HG03469 (cell line): ENCODE measurements around the gene PSMB9.
A peak's percentile ranks its signal among the peaks of the same experiment; 100 is the strongest.

Experiments
- ATAC-seq: cut with Tn5 transposase; IDR thresholded peaks from one replicate; pipeline ENCODE4 v1.9.1; 2021; ENCODE audit warnings: mild to moderate bottlenecking, moderate library complexity, moderate number of reproducible peaks; ENCODE audit not compliant: unreplicated experiment

PSMB9 gene

GRCh38 chr6:32894085-32895005 lies 40.4 kb downstream of the PSMB9 start:
- peak; percentile 92 for ATAC-seq

GRCh38 chr6:32895006-32895345 lies 41.0 kb downstream of the PSMB9 start:
- ATAC-seq: no peak

- no peak for ATAC-seq
These were observed 50.0 kb downstream of the PSMB9 start for GRCh38 chr6:32903952-32904351.

- ATAC-seq: no peak
These were observed 51.1 kb downstream of the PSMB9 start for GRCh38 chr6:32905078-32905477.

GRCh38 chr6:32906539-32906938 lies 52.5 kb downstream of the PSMB9 start:
- no peak for ATAC-seq

- no peak for ATAC-seq
These were observed 54.9 kb downstream of the PSMB9 start for GRCh38 chr6:32908897-32909296.
